Measurements from ENCODE around the gene KIAA0319L. TPM values are rescaled to one million over a fixed set of nuclear protein-coding genes. Genes with fewer than 3 reads are reported as not detected.

The KIAA0319L gene
- total RNA-seq, 1 experiment from 2014 or later = 70.0 TPM

DNA sequence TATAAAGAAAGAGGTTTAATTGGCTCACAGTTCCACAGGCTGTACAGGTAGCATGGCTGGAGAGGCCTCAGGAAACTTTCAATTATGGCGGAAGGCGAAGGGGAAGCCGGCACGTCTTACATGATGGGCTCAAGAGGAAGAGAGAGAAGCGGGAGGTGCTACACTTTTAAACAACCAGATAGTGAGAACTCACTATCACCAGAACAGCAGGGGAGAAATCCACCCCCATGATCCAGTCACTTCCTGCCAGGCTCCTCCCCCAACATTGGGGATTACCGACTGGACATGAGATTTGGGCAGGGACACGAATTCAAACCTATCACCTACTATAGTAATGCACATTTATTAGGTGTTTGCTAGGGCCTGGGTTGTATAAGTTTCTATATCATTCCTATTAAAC lies 170.9 kb downstream of the KIAA0319L start:
- H3K4me1 Mint-ChIP-seq = peaks cover 52% of the 10 kb centered on the region
- no peaks in the 10 kb centered on the region for H3K27me3 Mint-ChIP-seq (ENCODE audit: low read depth)
- TF ChIP-seq ETV6 (CRISPR knock-in tag; IDR thresholded peaks at IDR 0.05) = no peak
- no peak for TF ChIP-seq ZNF263 (CRISPR knock-in tag; IDR thresholded peaks at IDR 0.05; ENCODE audit: low read depth)
- no peak for TF ChIP-seq JAZF1 (CRISPR knock-in tag; IDR thresholded peaks at IDR 0.05)
- TF ChIP-seq ZNF416 (CRISPR knock-in tag; IDR thresholded peaks at IDR 0.05) = no peak
- TF ChIP-seq CREM (CRISPR knock-in tag; IDR thresholded peaks at IDR 0.05) = no peak
- TF ChIP-seq, protein P1, sequence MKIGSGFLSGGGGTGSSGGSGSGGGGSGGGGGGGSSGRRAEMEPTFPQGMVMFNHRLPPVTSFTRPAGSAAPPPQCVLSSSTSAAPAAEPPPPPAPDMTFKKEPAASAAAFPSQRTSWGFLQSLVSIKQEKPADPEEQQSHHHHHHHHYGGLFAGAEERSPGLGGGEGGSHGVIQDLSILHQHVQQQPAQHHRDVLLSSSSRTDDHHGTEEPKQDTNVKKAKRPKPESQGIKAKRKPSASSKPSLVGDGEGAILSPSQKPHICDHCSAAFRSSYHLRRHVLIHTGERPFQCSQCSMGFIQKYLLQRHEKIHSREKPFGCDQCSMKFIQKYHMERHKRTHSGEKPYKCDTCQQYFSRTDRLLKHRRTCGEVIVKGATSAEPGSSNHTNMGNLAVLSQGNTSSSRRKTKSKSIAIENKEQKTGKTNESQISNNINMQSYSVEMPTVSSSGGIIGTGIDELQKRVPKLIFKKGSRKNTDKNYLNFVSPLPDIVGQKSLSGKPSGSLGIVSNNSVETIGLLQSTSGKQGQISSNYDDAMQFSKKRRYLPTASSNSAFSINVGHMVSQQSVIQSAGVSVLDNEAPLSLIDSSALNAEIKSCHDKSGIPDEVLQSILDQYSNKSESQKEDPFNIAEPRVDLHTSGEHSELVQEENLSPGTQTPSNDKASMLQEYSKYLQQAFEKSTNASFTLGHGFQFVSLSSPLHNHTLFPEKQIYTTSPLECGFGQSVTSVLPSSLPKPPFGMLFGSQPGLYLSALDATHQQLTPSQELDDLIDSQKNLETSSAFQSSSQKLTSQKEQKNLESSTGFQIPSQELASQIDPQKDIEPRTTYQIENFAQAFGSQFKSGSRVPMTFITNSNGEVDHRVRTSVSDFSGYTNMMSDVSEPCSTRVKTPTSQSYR (CRISPR knock-in tag; IDR thresholded peaks at IDR 0.05) = 0 out of 2 replicates have a peak, but pooled peaks have one; percentile 19
- no peak for DNase-seq (ENCODE audit: low spot score)
- ChIA-PET POLR2A (no interaction called here), CTCF (interaction anchor here (0.6 kb wide), 1 partner anchor 41 kb away, joined by 3 read pairs; no protein-coding TSS in a partner anchor)
- no peak overlapping the region for H3K4me3 Mint-ChIP-seq
- ATAC-seq = no peak
- peak overlapping the region; percentile 29; the same call in 1 of the 2 replicates for H3K27ac Mint-ChIP-seq
- peaks cover 7% of the 10 kb centered on the region for H3K9me3 Mint-ChIP-seq
- H3K36me3 Mint-ChIP-seq = peaks cover 36% of the 10 kb centered on the region

Other genes starting within 250 kb of the KIAA0319L start
- 35.6 to 39.2 TPM (median 38.2 TPM) in 3 replicates for gene NCDN, start 396 bp upstream of the KIAA0319L start, total RNA-seq (2021)
- gene TFAP2E, start 15.9 kb upstream of the KIAA0319L start, total RNA-seq (2021) = 1.5 to 1.7 TPM (median 1.5 TPM) in 3 replicates
- gene PSMB2, start 84.1 kb upstream of the KIAA0319L start, total RNA-seq (2021) = 76.7 to 81.7 TPM (median 80.6 TPM) in 3 replicates
- 7.2 to 10.1 TPM (median 8.6 TPM) in 3 replicates for gene C1orf216, start 161.5 kb upstream of the KIAA0319L start, total RNA-seq (2021)
- 34.6 to 37.1 TPM (median 34.6 TPM) in 3 replicates for gene CLSPN, start 212.6 kb upstream of the KIAA0319L start, total RNA-seq (2021)